SU-DHL-6 (cell line): ENCODE data around the gene STK32B.

Experiments used
- H2AFZ ChIP-seq: fragments of 200-600 bp; sonication (generic); 2 replicates; pipeline ENCODE4 v1.6.1; 2014; ENCODE audit warnings: low read depth, mild to moderate bottlenecking, moderate library complexity, mixed read lengths, antibody characterized with exemption, low read length; ENCODE audit not compliant: severe bottlenecking
- H3F3A ChIP-seq: fragments of 200-600 bp; shearing (Covaris generic); 2 replicates; pipeline ENCODE4 v1.6.0; 2016; ENCODE audit warnings: antibody characterized with exemption, mild to moderate bottlenecking; ENCODE audit not compliant: insufficient read depth
- H3K27ac ChIP-seq: fragments of 200-600 bp; sonication (generic); 2 replicates; pipeline ENCODE4 v1.5.1; 2016; ENCODE audit warnings: low read depth, mild to moderate bottlenecking, low read length, moderate library complexity, mixed read lengths
- H3K27me3 ChIP-seq: fragments of 200-600 bp; sonication (generic), shearing (Covaris generic); 2 replicates; pipeline ENCODE4 v1.6.0; 2014; ENCODE audit warnings: mild to moderate bottlenecking, low read length
- H3K36me3 ChIP-seq: fragments of 200-600 bp; sonication (generic); 2 replicates; pipeline ENCODE4 v1.6.1; 2014; ENCODE audit warnings: mild to moderate bottlenecking, low read length, mixed read lengths
- H3K4me2 ChIP-seq: fragments of 300-600, 200-600 bp; shearing (Covaris generic), sonication (generic); 2 replicates; pipeline ENCODE4 v1.6.0; 2014; ENCODE audit warnings: low read length, low read depth, mild to moderate bottlenecking; ENCODE audit not compliant: poor library complexity, severe bottlenecking
- H3K4me3 ChIP-seq: fragments of 200-600 bp; sonication (generic); 2 replicates; pipeline ENCODE4 v1.5.1; 2014; ENCODE audit warnings: antibody characterized with exemption, low read length, mild to moderate bottlenecking, mixed read lengths; ENCODE audit not compliant: insufficient read depth, poor library complexity, severe bottlenecking
- H3K79me2 ChIP-seq: fragments of 200-600 bp; sonication (generic); 2 replicates; pipeline ENCODE4 v1.6.1; 2014; ENCODE audit warnings: mild to moderate bottlenecking, low read length, moderate library complexity; ENCODE audit not compliant: insufficient read depth
- H3K9ac ChIP-seq: fragments of 200-600 bp; sonication (generic); 2 replicates; pipeline ENCODE4 v1.7.0; 2014; ENCODE audit warnings: mild to moderate bottlenecking, low read length
- H3K9me2 ChIP-seq: fragments of 200-600 bp; sonication (generic); replicated peaks from 2 replicates; pipeline ENCODE4 v1.6.1; 2014; ENCODE audit warnings: low read length; ENCODE audit not compliant: insufficient read depth
- H3K9me3 ChIP-seq: fragments of 200-600 bp; sonication (generic); 2 replicates; pipeline ENCODE4 v1.6.1; 2014; ENCODE audit warnings: low read length, mixed read lengths; ENCODE audit not compliant: insufficient read depth
- H4K20me1 ChIP-seq: fragments of 200-600 bp; sonication (generic); 2 replicates; pipeline ENCODE4 v1.6.1; 2014; ENCODE audit warnings: low read depth, mild to moderate bottlenecking, antibody characterized with exemption, low read length, moderate library complexity, mixed read lengths
- CTCF ChIP-seq: fragments of 200-600 bp; sonication (generic); IDR thresholded peaks from one replicate; pipeline ENCODE4 v1.5.1; 2017; ENCODE audit warnings: antibody characterized with exemption, mild to moderate bottlenecking, low read length, moderate library complexity; ENCODE audit not compliant: insufficient read depth, poor library complexity, severe bottlenecking
- EZH2phosphoT487 ChIP-seq: fragments of 200-600 bp; sonication (generic), shearing (Covaris generic); conservative IDR thresholded peaks from 2 replicates; pipeline ENCODE4 v1.6.1; 2018; ENCODE audit warnings: mild to moderate bottlenecking, antibody characterized with exemption, low read length, moderate library complexity, mixed read lengths

STK32B gene

GRCh38 chr4:5337731-5338130 is 286.5 kb downstream of the STK32B start:
- H3K27me3 ChIP-seq = 0 out of 2 replicates have a peak, but pooled peaks cover 3% of the 10 kb centered on the region
- H2AFZ ChIP-seq = no peak overlapping the region
- no peak overlapping the region for H3K4me2 ChIP-seq
- no peaks in the 10 kb centered on the region for H3K36me3 ChIP-seq
- no peaks in the 10 kb centered on the region for H3K79me2 ChIP-seq
- no peak overlapping the region for H3K4me3 ChIP-seq
- TF ChIP-seq EZH2phosphoT487 (no peak), CTCF (no peak)
- H3K27ac ChIP-seq = no peak overlapping the region
- H3K9ac ChIP-seq = no peak overlapping the region
- no peaks in the 10 kb centered on the region for H3K9me3 ChIP-seq
- no peaks in the 10 kb centered on the region for H3F3A ChIP-seq
- 0 out of 2 replicates have a peak, but pooled peaks cover 2% of the 10 kb centered on the region for H3K9me2 ChIP-seq
- no peaks in the 10 kb centered on the region for H4K20me1 ChIP-seq

- H3K36me3 ChIP-seq = no peaks in the 10 kb centered on the region
- no peaks in the 10 kb centered on the region for H3K79me2 ChIP-seq
- no peak overlapping the region for H3K27ac ChIP-seq
- no peak overlapping the region for H2AFZ ChIP-seq
- H3F3A ChIP-seq = no peaks in the 10 kb centered on the region
- TF ChIP-seq EZH2phosphoT487 = no peak
- no peak overlapping the region for H3K9ac ChIP-seq
- H3K4me2 ChIP-seq = no peak overlapping the region
- H3K9me3 ChIP-seq = no peaks in the 10 kb centered on the region
- H3K4me3 ChIP-seq = no peak overlapping the region
- no peaks in the 10 kb centered on the region for H4K20me1 ChIP-seq
- 0 out of 2 replicates have a peak, but pooled peaks cover 3% of the 10 kb centered on the region for H3K27me3 ChIP-seq
- H3K9me2 ChIP-seq = 0 out of 2 replicates have a peak, but pooled peaks cover 2% of the 10 kb centered on the region
Measured at GRCh38 chr4:5338531-5338930, 287.3 kb downstream of the STK32B start.

GRCh38 chr4:5340991-5341451 is 289.7 kb downstream of the STK32B start:
- H3K9me3 ChIP-seq = no peaks in the 10 kb centered on the region
- H3K9ac ChIP-seq = no peak overlapping the region
- 0 out of 2 replicates have a peak, but pooled peaks cover 3% of the 10 kb centered on the region for H3K27me3 ChIP-seq
- H2AFZ ChIP-seq = no peak overlapping the region
- H3K79me2 ChIP-seq = no peaks in the 10 kb centered on the region
- no peak overlapping the region for H3K4me3 ChIP-seq
- H3F3A ChIP-seq = no peaks in the 10 kb centered on the region
- H3K4me2 ChIP-seq = no peak overlapping the region
- H3K9me2 ChIP-seq = 0 out of 2 replicates have a peak, but pooled peaks cover 2% of the 10 kb centered on the region
- TF ChIP-seq CTCF (no peak), EZH2phosphoT487 (no peak)
- no peaks in the 10 kb centered on the region for H4K20me1 ChIP-seq
- H3K36me3 ChIP-seq = no peaks in the 10 kb centered on the region
- H3K27ac ChIP-seq = no peak overlapping the region

- Histone ChIP-seq H3K4me3 (no peak overlapping the region), H4K20me1 (no peaks in the 10 kb centered on the region), H3K9ac (no peak overlapping the region), H3F3A (no peaks in the 10 kb centered on the region), H3K27me3 (0 out of 2 replicates have a peak, but pooled peaks cover 3% of the 10 kb centered on the region), H2AFZ (no peak overlapping the region), H3K27ac (no peak overlapping the region), H3K4me2 (no peak overlapping the region), H3K79me2 (no peaks in the 10 kb centered on the region), H3K9me2 (0 out of 2 replicates have a peak, but pooled peaks cover 2% of the 10 kb centered on the region), H3K9me3 (no peaks in the 10 kb centered on the region), H3K36me3 (no peaks in the 10 kb centered on the region)
- TF ChIP-seq CTCF (no peak), EZH2phosphoT487 (no peak)
Measured at GRCh38 chr4:5341526-5341925, 290.2 kb downstream of the STK32B start.
